HEK293T (cell line): ENCODE measurements around the gene NRG4.

Experiments used
- ARNT ChIP-seq: fragments of 450-650 bp; IDR thresholded peaks from 2 replicates; pipeline ENCODE4 v1.6.1; 2017; ENCODE audit warnings: mild to moderate bottlenecking
- CTBP1 ChIP-seq: fragments of 450-650 bp; IDR thresholded peaks from 2 replicates; pipeline ENCODE4 v1.6.1; 2016; ENCODE audit warnings: borderline replicate concordance
- FOXA1 ChIP-seq: fragments of 450-650 bp; IDR thresholded peaks from 2 replicates; pipeline ENCODE4 v1.6.1; 2016; ENCODE audit warnings: mild to moderate bottlenecking
- FOXK2 ChIP-seq: fragments of 450-650 bp; IDR thresholded peaks from 2 replicates; pipeline ENCODE4 v1.6.1; 2016; ENCODE audit warnings: mild to moderate bottlenecking
- FOXM1 ChIP-seq: fragments of 450-650 bp; IDR thresholded peaks from 2 replicates; pipeline ENCODE4 v1.6.1; 2017; ENCODE audit warnings: mild to moderate bottlenecking, borderline replicate concordance
- L3MBTL2 ChIP-seq: fragments of 450-650 bp; conservative IDR thresholded peaks from 2 replicates; pipeline ENCODE4 v1.6.1; 2016; ENCODE audit warnings: mild to moderate bottlenecking
- PKNOX1 ChIP-seq: fragments of 450-650 bp; IDR thresholded peaks from 2 replicates; pipeline ENCODE4 v1.6.1; 2016
- SP1 ChIP-seq: fragments of 450-650 bp; IDR thresholded peaks from 2 replicates; pipeline ENCODE4 v1.6.1; 2017
- SUZ12 ChIP-seq: fragments of 450-650 bp; IDR thresholded peaks from 2 replicates; pipeline ENCODE4 v1.6.1; 2016; ENCODE audit warnings: mild to moderate bottlenecking
- TARDBP ChIP-seq: fragments of 450-650 bp; IDR thresholded peaks from 2 replicates; pipeline ENCODE4 v1.6.1; 2016

GRCh38 chr15:75985971-75986370 lies 26.3 kb downstream of the NRG4 start:
- TF ChIP-seq SUZ12 (no peak), FOXM1 (no peak), PKNOX1 (no peak), CTBP1 (no peak), TARDBP (no peak), L3MBTL2 (no peak), ARNT (no peak), FOXA1 (no peak), FOXK2 (no peak), SP1 (no peak)
